Kidney epithelial cell (primary cell): ENCODE results near the gene DIAPH3. TPM values are rescaled to one million over a fixed set of nuclear protein-coding genes. Genes with fewer than 3 reads are reported as not detected.
A peak's percentile ranks its signal among the peaks of the same experiment; 100 is the strongest.

ENCODE experiments used
- DNase-seq: peaks from one replicate; pipeline ENCODE4 v3.0.0-alpha.2; 2010; ENCODE audit warnings: low read depth
- H3K27me3 ChIP-seq: 2 replicates; pipeline ENCODE4 v1.6.0; 2011; ENCODE audit warnings: low read length; ENCODE audit not compliant: control insufficient read depth, insufficient read depth
- H3K36me3 ChIP-seq: 2 replicates; pipeline ENCODE4 v1.5.1; 2011; ENCODE audit warnings: low read length; ENCODE audit not compliant: control insufficient read depth, insufficient read depth
- H3K4me3 ChIP-seq: 2 replicates; pipeline ENCODE4 v1.5.1; 2011; ENCODE audit warnings: low read depth, mild to moderate bottlenecking, control low read depth, low read length
- CTCF ChIP-seq: IDR thresholded peaks from 2 replicates; pipeline ENCODE4 v1.5.1; 2011; ENCODE audit warnings: mild to moderate bottlenecking, moderate library complexity, low read length, control low read depth, inconsistent platforms; ENCODE audit not compliant: insufficient read depth, poor library complexity, severe bottlenecking
- total RNA-seq: library from RNA; depleted of rRNA; stranded (reverse); fragments of >200 nt; gene quantifications from 2 replicates; pipeline ENCODE4 v1.2.3, GENCODE V29; 2015

The DIAPH3 gene
- total RNA-seq, 1 donor from 2014 or later: 7.5 TPM

GRCh38 chr13:60020288-60020687, 143.4 kb downstream of the DIAPH3 start:
- H3K36me3 ChIP-seq: no peaks in the 10 kb centered on the region
- TF ChIP-seq CTCF: no peak
- DNase-seq: no peak
- H3K27me3 ChIP-seq: no peaks in the 10 kb centered on the region
- H3K4me3 ChIP-seq: no peak overlapping the region

- Histone ChIP-seq H3K36me3 (no peaks in the 10 kb centered on the region), H3K27me3 (no peaks in the 10 kb centered on the region), H3K4me3 (no peak overlapping the region)
- no peak for TF ChIP-seq CTCF
- DNase-seq: no peak
These were observed 144.4 kb downstream of the DIAPH3 start for GRCh38 chr13:60019119-60019993.

GRCh38 chr13:60018536-60018935, 145.2 kb downstream of the DIAPH3 start:
- Histone ChIP-seq H3K27me3 (no peaks in the 10 kb centered on the region), H3K4me3 (no peak overlapping the region), H3K36me3 (no peaks in the 10 kb centered on the region)
- DNase-seq: no peak
- no peak for TF ChIP-seq CTCF

GRCh38 chr13:60016229-60016628, 147.5 kb downstream of the DIAPH3 start:
- DNase-seq: no peak
- H3K27me3 ChIP-seq: no peaks in the 10 kb centered on the region
- no peaks in the 10 kb centered on the region for H3K36me3 ChIP-seq
- H3K4me3 ChIP-seq: no peak overlapping the region
- no peak for TF ChIP-seq CTCF

- Histone ChIP-seq H3K27me3 (no peaks in the 10 kb centered on the region), H3K4me3 (no peak overlapping the region), H3K36me3 (no peaks in the 10 kb centered on the region)
- no peak for TF ChIP-seq CTCF
- no peak for DNase-seq
These were observed 150.6 kb downstream of the DIAPH3 start for GRCh38 chr13:60013166-60013565.

GRCh38 chr13:60012488-60012887, 151.2 kb downstream of the DIAPH3 start:
- Histone ChIP-seq H3K4me3 (no peak overlapping the region), H3K27me3 (no peaks in the 10 kb centered on the region), H3K36me3 (no peaks in the 10 kb centered on the region)
- peak; percentile 5 for DNase-seq
- no peak for TF ChIP-seq CTCF
